ENCODE measurements around the gene SLC66A1.
"Not testable (repeated sequence)": the region's sequence is repeated elsewhere in the genome, so short reads cannot be mapped to it uniquely, and the experiment has no call there.

- not testable (repeated sequence) for TF ChIP-seq POLR2A (IDR thresholded peaks at IDR 0.05; ENCODE audit: low read length); GATA1 (IDR thresholded peaks at IDR 0.05; ENCODE audit: low read depth, low read length)
These were observed 42.4 kb upstream of the SLC66A1 start for GRCh38 chr1:19269427-19270342.

Measured in erythroblast (primary cell).